ENCODE measurements around the gene KCNIP4. TPM values are rescaled to one million over a fixed set of nuclear protein-coding genes. Genes with fewer than 3 reads are reported as not detected.

Gene KCNIP4
- total and polyA plus RNA-seq, 2 of the 8 experiments (the other 6 are each of a cell fraction or from before 2014, with no cell fraction given) = 0.06 TPM; not detected in 1

GRCh38 chr4:20698382-20698781, 1250.2 kb downstream of the KCNIP4 start:
- H2AFZ ChIP-seq (ENCODE audit: low read length) = no peak overlapping the region
- POLR2A ChIA-PET (ENCODE audit: partially characterized antibody) = interaction anchor here (1.5 kb wide), 1 partner anchor 12 kb away, joined by 5 read pairs; no protein-coding TSS in a partner anchor

More at GRCh38 chr4:20698382-20698781, 1250.2 kb downstream of the KCNIP4 start:
- no peaks in the 10 kb centered on the region; a peak in 1 of 7 replicates for H3K27me3 ChIP-seq (replicated peaks in 1 of 4; ENCODE audit: control insufficient read depth in 3 of 4, extremely low read depth in 1 of 4, insufficient read depth in 3 of 4, low read length in 3 of 4)
- FAIRE-seq (no peak), DNase-seq (ENCODE audit: low read depth in 1 of 2, low spot score in 2 of 2) (no peak)
- H3K4ac ChIP-seq (replicated peaks; ENCODE audit: insufficient read length, low read depth, low read length) = no peak overlapping the region
- H3K18ac ChIP-seq (ENCODE audit: extremely low read depth, low read length) = no peak overlapping the region
- H3K36me3 ChIP-seq (ENCODE audit: control insufficient read depth in 2 of 4, insufficient read depth in 4 of 4, low read length in 3 of 4) = no peaks in the 10 kb centered on the region
- H3K79me1 ChIP-seq (ENCODE audit: low read depth, low read length) = no peaks in the 10 kb centered on the region; the same call in 1 of the 2 replicates
- peaks cover 0 to 25% of the 10 kb centered on the region in 2 experiments; a peak in 3 of 4 replicates for H3K79me2 ChIP-seq (ENCODE audit: control insufficient read depth in 1 of 2, insufficient read depth in 2 of 2, low read length in 2 of 2)
- H2BK12ac ChIP-seq (ENCODE audit: low read depth, low read length) = no peak overlapping the region
- H2BK5ac ChIP-seq (ENCODE audit: low read depth, low read length) = no peak overlapping the region
- no peaks in the 10 kb centered on the region; the same call in 1 of the 2 replicates for H3K23me2 ChIP-seq (ENCODE audit: low read depth, low read length)
- no peak overlapping the region for H2BK120ac ChIP-seq (replicated peaks; ENCODE audit: low read depth, low read length)
- H3K56ac ChIP-seq (replicated peaks; ENCODE audit: insufficient read length, low read depth, low read length) = no peak overlapping the region
- H3K27ac ChIP-seq (ENCODE audit: low read depth, low read length) = no peak overlapping the region
- no peak for TF ChIP-seq BRCA1 (IDR thresholded peaks at IDR 0.05; ENCODE audit: low read depth, low read length)
- no peak for TF ChIP-seq TBP (IDR thresholded peaks at IDR 0.05; ENCODE audit: low read depth, low read length)
- no peak for TF ChIP-seq YY1 (IDR thresholded peaks at IDR 0.05; ENCODE audit: low read depth, low read length)
- TF ChIP-seq HDAC6 (IDR thresholded peaks at IDR 0.05; ENCODE audit: low read depth, low read length) = no peak
- TF ChIP-seq SUZ12 (IDR thresholded peaks at IDR 0.05; ENCODE audit: low read length) = no peak
- peak; percentile 76 for TF ChIP-seq CEBPB (IDR thresholded peaks at IDR 0.05; ENCODE audit: low read depth, low read length)
- TF ChIP-seq POU5F1 (IDR thresholded peaks at IDR 0.05; ENCODE audit: low read depth, low read length) = no peak
- H4K20me1 ChIP-seq (replicated peaks in 1 of 2; ENCODE audit: control insufficient read depth in 1 of 2, insufficient read depth in 2 of 2, low read length in 2 of 2) = no peaks in the 10 kb centered on the region
- H2AK5ac ChIP-seq (ENCODE audit: low read depth, low read length) = no peak overlapping the region
- no peak overlapping the region for H3K9ac ChIP-seq (replicated peaks in 1 of 4; ENCODE audit: extremely low read depth in 1 of 4, low read depth in 3 of 4, low read length in 3 of 4)
- H3K23ac ChIP-seq (ENCODE audit: insufficient read length) = no peak overlapping the region
- H3K9me3 ChIP-seq (ENCODE audit: insufficient read depth in 2 of 2, low read depth in 1 of 2, low read length in 1 of 2) = no peaks in the 10 kb centered on the region
- H4K91ac ChIP-seq (replicated peaks; ENCODE audit: insufficient read length, low read length) = no peak overlapping the region
- H3K4me2 ChIP-seq (ENCODE audit: insufficient read depth in 1 of 2, low read depth in 2 of 2, low read length in 2 of 2) = no peak overlapping the region
- no peak overlapping the region for H2BK15ac ChIP-seq (ENCODE audit: low read length)
- no peak overlapping the region for H3K4me3 ChIP-seq (ENCODE audit: extremely low read depth in 1 of 4, insufficient read depth in 2 of 4, low read depth in 3 of 4, low read length in 4 of 4)
- 92% methylated on average over 4 of the region's 4 CpGs; no CpG with 5 or more reads in 1 of the 2 experiments for WGBS, 2 experiments (ENCODE audit: extremely low coverage in 1 of 2, insufficient coverage in 1 of 2, insufficient read length in 1 of 2, insufficient replicate concordance in 2 of 2, low coverage in 1 of 2, low lambda C conversion rate in 2 of 2, missing lambda C conversion rate in 1 of 2)
- CTCF ChIA-PET (ENCODE audit: partially characterized antibody) = interaction anchor here (0.6 to 1.7 kb wide), 7 partner anchors 12 to 510 kb away, joined by 3 to 10 read pairs (median 3); no protein-coding TSS in a partner anchor
- no peak overlapping the region for H2BK20ac ChIP-seq (ENCODE audit: low read length)
- H3K14ac ChIP-seq (ENCODE audit: insufficient read length) = no peak overlapping the region
- H4K5ac ChIP-seq (ENCODE audit: insufficient read length, low read depth, low read length) = no peak overlapping the region
- H3K4me1 ChIP-seq (replicated peaks in 1 of 4; ENCODE audit: control insufficient read depth in 3 of 4, insufficient read depth in 4 of 4, low read length in 3 of 4) = peaks cover 0 to 5% (median 2%) of the 10 kb centered on the region in 4 experiments; a peak in 4 of 7 replicates
- H4K8ac ChIP-seq (ENCODE audit: extremely low read depth, insufficient read depth, low read length) = no peak overlapping the region

All from H1 (cell line).